ENCODE data around the gene SPG7.
"Not testable (repeated sequence)": the region's sequence is repeated elsewhere in the genome, so short reads cannot be mapped to it uniquely, and the experiment has no call there.

GRCh38 chr16:89462639-89463038, 45.6 kb upstream of the SPG7 start:
- TF ChIP-seq MYC (IDR thresholded peaks at IDR 0.05; ENCODE audit: low read depth, low read length); CTCF (IDR thresholded peaks at IDR 0.05; ENCODE audit: low read depth, low read length); POLR2A (IDR thresholded peaks at IDR 0.05; ENCODE audit: extremely low read depth, insufficient read length); MAX (IDR thresholded peaks at IDR 0.05; ENCODE audit: low read depth, low read length): not testable (repeated sequence)

Measured in NB4 (cell line).